GM20000 (cell line): ENCODE data around the gene HGFAC.

ENCODE experiments used
- DNase-seq: peaks from one replicate; pipeline ENCODE4 v3.0.0; 2012; ENCODE audit warnings: low spot score
- TF ChIP-seq, protein P1 (sequence below): IDR thresholded peaks from 2 replicates; pipeline ENCODE4 v1.5.1; 2012; ENCODE audit warnings: mild to moderate bottlenecking, control low read depth; ENCODE audit errors: extremely low read depth, missing control alignments

The HGFAC gene

DNA sequence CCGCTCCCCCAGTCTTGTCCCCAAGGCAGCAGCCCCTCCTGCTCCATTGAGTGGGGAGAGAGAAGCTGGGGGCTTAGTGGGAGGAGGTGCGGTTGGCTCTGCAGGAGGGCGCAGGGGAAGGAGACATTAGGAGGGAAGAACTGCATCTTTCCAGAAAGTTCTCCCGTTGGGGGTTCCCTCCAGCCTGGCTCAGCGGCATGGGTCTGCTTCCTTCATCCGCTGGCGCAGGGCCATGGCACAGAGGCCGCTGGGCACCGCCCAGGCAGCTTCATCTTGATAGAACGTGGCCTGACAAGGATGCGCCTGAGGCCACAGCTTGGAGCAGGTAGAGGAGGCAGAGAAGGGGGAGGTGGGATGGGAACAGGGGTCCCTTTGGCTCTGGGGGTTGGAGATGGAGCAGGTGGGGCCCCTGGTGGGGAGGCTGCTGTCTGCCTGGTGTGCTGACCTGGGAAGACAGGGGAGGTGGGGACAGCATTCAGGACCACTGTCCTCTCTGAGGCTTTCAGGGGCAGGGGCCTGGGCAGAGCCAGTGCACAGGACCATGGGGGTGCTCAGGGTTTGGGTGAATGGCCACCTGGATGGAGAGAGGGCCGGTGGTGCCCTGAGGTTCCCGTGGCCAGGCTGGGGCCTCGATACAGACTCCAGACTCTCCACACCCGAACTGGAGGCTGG lies 33.4 kb downstream of the HGFAC start:
- TF ChIP-seq, protein P1, sequence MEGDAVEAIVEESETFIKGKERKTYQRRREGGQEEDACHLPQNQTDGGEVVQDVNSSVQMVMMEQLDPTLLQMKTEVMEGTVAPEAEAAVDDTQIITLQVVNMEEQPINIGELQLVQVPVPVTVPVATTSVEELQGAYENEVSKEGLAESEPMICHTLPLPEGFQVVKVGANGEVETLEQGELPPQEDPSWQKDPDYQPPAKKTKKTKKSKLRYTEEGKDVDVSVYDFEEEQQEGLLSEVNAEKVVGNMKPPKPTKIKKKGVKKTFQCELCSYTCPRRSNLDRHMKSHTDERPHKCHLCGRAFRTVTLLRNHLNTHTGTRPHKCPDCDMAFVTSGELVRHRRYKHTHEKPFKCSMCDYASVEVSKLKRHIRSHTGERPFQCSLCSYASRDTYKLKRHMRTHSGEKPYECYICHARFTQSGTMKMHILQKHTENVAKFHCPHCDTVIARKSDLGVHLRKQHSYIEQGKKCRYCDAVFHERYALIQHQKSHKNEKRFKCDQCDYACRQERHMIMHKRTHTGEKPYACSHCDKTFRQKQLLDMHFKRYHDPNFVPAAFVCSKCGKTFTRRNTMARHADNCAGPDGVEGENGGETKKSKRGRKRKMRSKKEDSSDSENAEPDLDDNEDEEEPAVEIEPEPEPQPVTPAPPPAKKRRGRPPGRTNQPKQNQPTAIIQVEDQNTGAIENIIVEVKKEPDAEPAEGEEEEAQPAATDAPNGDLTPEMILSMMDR: no peak
- DNase-seq: no peak

DNA sequence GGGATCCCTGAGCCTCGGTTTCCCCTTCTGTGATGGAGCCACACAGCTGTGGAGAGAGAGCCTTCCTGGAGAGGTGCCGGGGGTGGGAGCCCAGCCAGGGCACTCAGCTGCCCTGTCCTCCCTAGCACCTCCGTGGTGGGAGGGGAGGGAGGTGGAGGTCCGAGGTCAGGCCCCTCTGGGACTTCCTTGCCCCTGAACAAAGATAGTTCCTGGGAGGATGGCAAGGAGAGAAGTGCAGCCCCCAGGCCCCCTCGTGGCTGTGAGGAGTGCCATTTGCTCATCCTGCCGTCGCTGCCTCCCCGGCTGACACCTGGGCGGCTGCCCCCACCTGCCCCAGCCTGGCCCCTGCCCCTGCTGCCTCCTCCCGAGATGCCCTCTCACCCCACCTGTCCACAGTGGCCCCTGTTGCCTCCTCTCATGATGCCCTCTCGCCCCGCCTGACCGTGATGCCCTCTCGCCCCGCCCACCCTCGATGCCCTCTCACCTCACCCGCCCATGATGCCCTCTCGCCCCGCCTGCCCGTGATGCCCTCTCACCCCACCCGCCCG lies 34.0 kb downstream of the HGFAC start:
- DNase-seq: no peak
- TF ChIP-seq, protein P1: no peak

DNA sequence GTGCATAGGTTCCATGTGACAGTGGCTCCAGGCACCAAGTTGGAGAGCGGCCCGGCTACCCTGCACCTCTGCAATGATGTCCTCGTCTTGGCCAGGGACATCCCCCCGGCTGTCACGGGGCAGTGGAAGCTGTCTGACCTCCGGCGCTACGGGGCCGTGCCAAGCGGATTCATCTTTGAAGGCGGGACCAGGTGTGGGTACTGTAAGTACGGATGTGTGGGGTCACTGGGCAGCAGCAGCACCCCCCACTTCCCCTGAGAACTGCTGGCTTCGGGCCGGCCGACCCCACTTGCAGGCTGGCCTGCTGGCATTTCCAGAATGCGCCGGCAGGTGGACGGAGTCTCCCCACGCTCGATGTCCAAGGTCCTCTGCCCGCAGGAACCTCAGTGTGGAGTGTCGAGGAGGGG lies 34.6 kb downstream of the HGFAC start:
- DNase-seq: no peak
- TF ChIP-seq, protein P1: no peak

DNA sequence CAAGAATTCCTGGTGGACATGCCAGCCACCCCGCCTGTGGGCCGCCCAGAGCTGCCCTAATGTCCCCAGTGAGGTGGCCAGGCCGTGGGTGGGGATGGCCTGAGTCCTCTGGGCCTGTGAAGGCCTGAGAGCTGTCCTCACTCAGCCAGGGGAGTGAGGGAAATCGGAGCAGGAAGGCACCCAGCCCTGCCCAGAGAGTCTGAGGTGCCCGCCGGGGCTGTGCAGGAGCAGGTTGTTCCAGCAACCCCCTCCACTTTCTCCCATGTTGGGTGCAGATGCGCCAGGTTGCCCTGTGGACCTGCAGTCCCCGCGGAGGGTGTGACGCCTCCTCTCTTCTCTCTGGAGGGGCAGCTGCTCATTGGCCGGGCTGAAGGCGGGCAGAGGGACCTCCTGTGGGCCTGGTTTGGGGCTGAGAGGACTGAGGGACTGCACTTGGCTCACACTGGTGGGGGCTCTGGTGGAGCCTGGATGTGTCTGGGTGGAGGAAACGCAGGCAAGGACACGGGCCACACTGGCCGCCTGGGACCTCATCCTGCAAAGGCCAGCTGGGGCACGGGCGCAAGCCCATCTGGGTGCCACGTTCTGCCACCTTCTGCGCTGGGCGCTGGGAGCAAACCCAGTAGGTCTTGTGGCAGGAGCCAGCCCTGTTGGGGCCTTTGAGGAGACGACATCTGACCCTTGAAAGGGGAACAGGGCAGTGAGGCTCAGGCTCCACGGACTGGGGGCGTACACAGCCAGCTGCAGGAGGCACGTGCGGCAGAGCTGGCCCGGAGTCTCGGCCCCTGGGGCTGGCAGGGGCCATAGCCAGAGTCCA lies 35.4 kb downstream of the HGFAC start:
- no peak for DNase-seq
- TF ChIP-seq, protein P1: no peak

DNA sequence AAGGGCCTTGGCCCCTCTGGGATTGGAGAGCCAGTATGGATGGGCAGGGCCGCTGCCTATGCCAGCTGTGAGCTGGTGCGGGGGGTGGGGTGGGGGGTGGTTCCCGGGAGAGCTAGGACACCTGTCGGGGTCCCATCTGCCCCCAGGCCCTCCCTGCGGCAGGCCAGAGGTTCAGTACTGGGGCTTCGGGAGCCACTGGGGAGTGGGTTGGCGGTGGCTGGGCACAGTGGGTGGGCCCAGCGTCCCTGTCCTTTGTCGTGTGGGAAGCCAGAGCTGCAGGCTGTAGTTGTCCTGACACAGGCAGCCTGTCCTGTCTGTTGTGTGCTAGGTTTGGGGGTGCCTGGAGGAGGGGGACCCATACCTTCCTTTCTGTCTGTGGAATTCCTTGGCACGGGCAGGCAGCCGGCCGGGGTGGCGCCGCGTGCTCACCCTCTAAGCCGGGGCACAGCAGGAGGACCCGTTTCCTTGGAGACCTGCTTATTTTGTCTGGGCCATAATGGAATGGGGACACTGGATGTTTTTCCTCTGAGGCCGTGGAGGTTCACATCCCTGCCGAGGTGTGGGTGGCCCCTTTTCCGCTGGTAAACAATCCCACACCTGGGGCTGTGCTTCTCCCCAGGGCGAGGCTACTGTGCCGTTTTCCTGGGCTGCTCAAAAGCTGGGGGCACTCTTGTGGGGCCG lies 36.1 kb downstream of the HGFAC start:
- TF ChIP-seq, protein P1: no peak
- DNase-seq: no peak

DNA sequence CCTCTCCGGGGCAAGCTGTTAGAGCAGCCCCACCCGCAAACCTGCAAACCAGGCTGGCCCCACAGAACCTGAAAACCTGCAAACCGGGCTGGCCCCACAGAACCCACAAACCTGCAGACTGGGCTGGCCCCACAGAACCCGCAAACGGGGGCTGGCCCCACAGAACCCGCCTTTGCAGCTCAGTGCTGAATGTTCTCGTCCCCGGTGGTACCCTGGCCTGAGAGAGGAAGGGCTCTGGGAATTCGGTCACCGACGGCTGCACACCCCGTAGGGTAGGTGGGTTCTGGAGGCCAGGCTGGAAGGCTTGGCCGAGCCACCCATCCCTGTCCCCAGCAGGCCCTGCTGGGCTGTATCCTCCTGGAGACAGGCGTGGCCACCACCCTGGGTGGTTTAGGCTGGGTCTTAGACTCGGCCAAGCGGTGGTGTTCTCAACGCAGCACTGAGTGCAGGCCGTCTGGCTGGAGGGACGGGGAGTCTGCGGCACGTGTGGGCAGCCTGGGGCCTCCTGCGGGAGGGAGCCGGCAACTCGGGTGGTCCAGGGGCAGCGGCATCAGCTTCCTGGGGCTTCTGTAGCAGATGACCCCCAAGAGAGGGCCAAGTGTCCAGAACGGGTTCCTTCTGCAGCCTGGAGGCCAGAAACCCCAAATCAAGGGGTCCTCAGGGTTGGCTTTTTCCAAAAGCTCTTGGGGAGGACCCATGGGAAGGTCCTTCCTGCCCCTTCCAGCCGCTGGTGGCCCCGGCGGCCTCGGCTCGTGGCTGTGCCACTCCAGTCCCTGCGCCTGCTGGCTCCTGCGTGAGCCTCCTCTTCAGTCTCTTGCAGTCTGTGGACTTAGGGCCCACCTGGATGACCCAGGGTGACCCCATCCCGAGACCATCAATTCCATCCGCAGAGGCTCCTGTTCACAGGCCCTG lies 36.9 kb downstream of the HGFAC start:
- DNase-seq: no peak
- TF ChIP-seq, protein P1: no peak
